IPS-20b (cell line): ENCODE measurements around the gene NUP188.
"Not testable (repeated sequence)": the region's sequence is repeated elsewhere in the genome, so short reads cannot be mapped to it uniquely, and the experiment has no call there.

Source experiments
- H3K27ac ChIP-seq: one replicate; pipeline ENCODE4 v1.5.1; 2013; ENCODE audit warnings: low read length
- H3K27me3 ChIP-seq: 2 replicates; pipeline ENCODE4 v1.6.1; 2013; ENCODE audit warnings: mild to moderate bottlenecking, low read length, inconsistent platforms; ENCODE audit not compliant: insufficient read depth
- H3K36me3 ChIP-seq: 2 replicates; pipeline ENCODE4 v1.6.1; 2013; ENCODE audit warnings: low read depth, mild to moderate bottlenecking, inconsistent platforms, low read length, moderate library complexity; ENCODE audit not compliant: insufficient read depth
- H3K4me1 ChIP-seq: 2 replicates; pipeline ENCODE4 v1.6.1; 2013; ENCODE audit warnings: mild to moderate bottlenecking, control low read depth, inconsistent platforms, low read length, moderate library complexity; ENCODE audit not compliant: insufficient read depth
- H3K4me3 ChIP-seq: 2 replicates; pipeline ENCODE4 v1.5.1; 2013; ENCODE audit warnings: mild to moderate bottlenecking, low read length, inconsistent platforms
- H3K9ac ChIP-seq: 2 replicates; pipeline ENCODE4 v1.6.1; 2013; ENCODE audit warnings: low read depth, mild to moderate bottlenecking, inconsistent platforms, low read length, moderate library complexity
- H3K9me3 ChIP-seq: 2 replicates; pipeline ENCODE4 v1.6.1; 2013; ENCODE audit warnings: mild to moderate bottlenecking, low read depth, low read length, inconsistent platforms; ENCODE audit not compliant: insufficient read depth

NUP188 gene

GRCh38 chr9:129004173-129004572, 56.7 kb downstream of the NUP188 start:
- H3K27ac ChIP-seq: not testable (repeated sequence)
- H3K36me3 ChIP-seq: peaks cover 87% of the 10 kb centered on the region

GRCh38 chr9:129005336-129005997, 58.0 kb downstream of the NUP188 start:
- peaks cover 78% of the 10 kb centered on the region for H3K36me3 ChIP-seq
- no peaks in the 10 kb centered on the region for H3K9me3 ChIP-seq

More at GRCh38 chr9:129004173-129004572, 56.7 kb downstream of the NUP188 start:
- H3K9ac ChIP-seq, H3K4me3 ChIP-seq, H3K9me3 ChIP-seq, H3K27me3 ChIP-seq, H3K4me1 ChIP-seq: not testable (repeated sequence)

GRCh38 chr9:129006328-129007034, 59.0 kb downstream of the NUP188 start:
- Histone ChIP-seq H3K4me3 (no peak overlapping the region), H3K27ac (no peak overlapping the region), H3K4me1 (no peaks in the 10 kb centered on the region), H3K9me3 (no peaks in the 10 kb centered on the region), H3K36me3 (peaks cover 73% of the 10 kb centered on the region), H3K27me3 (no peaks in the 10 kb centered on the region), H3K9ac (no peak overlapping the region)

More at GRCh38 chr9:129005336-129005997, 58.0 kb downstream of the NUP188 start:
- Histone ChIP-seq H3K27me3 (no peaks in the 10 kb centered on the region), H3K4me1 (no peaks in the 10 kb centered on the region), H3K27ac (no peak overlapping the region), H3K4me3 (no peak overlapping the region), H3K9ac (no peak overlapping the region)

GRCh38 chr9:129007035-129007765, 59.7 kb downstream of the NUP188 start:
- H3K27ac ChIP-seq: no peak overlapping the region

GRCh38 chr9:129007766-129008468, 60.4 kb downstream of the NUP188 start:
- peaks cover 68% of the 10 kb centered on the region for H3K36me3 ChIP-seq
- no peak overlapping the region for H3K4me3 ChIP-seq
- H3K27me3 ChIP-seq: no peaks in the 10 kb centered on the region
- no peak overlapping the region for H3K9ac ChIP-seq
- H3K9me3 ChIP-seq: no peaks in the 10 kb centered on the region
- no peak overlapping the region for H3K27ac ChIP-seq
- no peaks in the 10 kb centered on the region for H3K4me1 ChIP-seq

More at GRCh38 chr9:129007035-129007765, 59.7 kb downstream of the NUP188 start:
- no peak overlapping the region for H3K9ac ChIP-seq
- no peak overlapping the region for H3K4me3 ChIP-seq
- H3K27me3 ChIP-seq: no peaks in the 10 kb centered on the region
- no peaks in the 10 kb centered on the region for H3K4me1 ChIP-seq
- no peaks in the 10 kb centered on the region for H3K9me3 ChIP-seq
- peaks cover 68% of the 10 kb centered on the region for H3K36me3 ChIP-seq

- Histone ChIP-seq H3K36me3 (peaks cover 68% of the 10 kb centered on the region), H3K4me1 (no peaks in the 10 kb centered on the region), H3K27me3 (no peaks in the 10 kb centered on the region), H3K27ac (no peak overlapping the region), H3K9me3 (no peaks in the 10 kb centered on the region), H3K4me3 (no peak overlapping the region), H3K9ac (no peak overlapping the region)
Observed at GRCh38 chr9:129008469-129008965, 61.0 kb downstream of the NUP188 start.

GRCh38 chr9:129008986-129009583, 61.6 kb downstream of the NUP188 start:
- H3K4me3 ChIP-seq: no peak overlapping the region
- H3K27me3 ChIP-seq: no peaks in the 10 kb centered on the region
- no peaks in the 10 kb centered on the region for H3K4me1 ChIP-seq
- peaks cover 68% of the 10 kb centered on the region for H3K36me3 ChIP-seq
- H3K9me3 ChIP-seq: no peaks in the 10 kb centered on the region
- no peak overlapping the region for H3K9ac ChIP-seq
- H3K27ac ChIP-seq: no peak overlapping the region

GRCh38 chr9:129009584-129010141, 62.2 kb downstream of the NUP188 start:
- Histone ChIP-seq H3K27me3 (no peaks in the 10 kb centered on the region), H3K4me3 (no peak overlapping the region), H3K9me3 (no peaks in the 10 kb centered on the region), H3K4me1 (no peaks in the 10 kb centered on the region), H3K9ac (no peak overlapping the region), H3K36me3 (peaks cover 72% of the 10 kb centered on the region), H3K27ac (no peak overlapping the region)

- no peaks in the 10 kb centered on the region for H3K4me1 ChIP-seq
Observed at GRCh38 chr9:129010267-129010975, 62.9 kb downstream of the NUP188 start.

GRCh38 chr9:129011170-129011569, 63.7 kb downstream of the NUP188 start:
- no peak overlapping the region for H3K27ac ChIP-seq
- no peaks in the 10 kb centered on the region for H3K27me3 ChIP-seq
- no peak overlapping the region for H3K4me3 ChIP-seq
- no peaks in the 10 kb centered on the region for H3K9me3 ChIP-seq
- H3K9ac ChIP-seq: no peak overlapping the region
- H3K36me3 ChIP-seq: peaks cover 64% of the 10 kb centered on the region
- H3K4me1 ChIP-seq: no peaks in the 10 kb centered on the region

More at GRCh38 chr9:129010267-129010975, 62.9 kb downstream of the NUP188 start:
- Histone ChIP-seq H3K27me3 (no peaks in the 10 kb centered on the region), H3K27ac (no peak overlapping the region), H3K9ac (no peak overlapping the region), H3K4me3 (no peak overlapping the region), H3K36me3 (peaks cover 71% of the 10 kb centered on the region), H3K9me3 (no peaks in the 10 kb centered on the region)
